DND-41 (cell line): ENCODE data around the gene ANKS1A.

ENCODE experiments used
- CTCF ChIP-seq: IDR thresholded peaks from 2 replicates; pipeline ENCODE4 v1.5.1; 2012; ENCODE audit warnings: borderline replicate concordance, low read length, moderate library complexity, mild to moderate bottlenecking; ENCODE audit not compliant: poor library complexity, severe bottlenecking; ENCODE audit errors: extremely low read depth
- EZH2 ChIP-seq: IDR thresholded peaks from 3 replicates; pipeline ENCODE4 v1.6.1; 2012; ENCODE audit warnings: borderline replicate concordance, low read depth, mild to moderate bottlenecking, moderate library complexity, low read length, inconsistent platforms; ENCODE audit not compliant: severe bottlenecking

- no peak for TF ChIP-seq CTCF
- no peak for TF ChIP-seq EZH2
Measured at GRCh38 chr6:35042031-35042815, 153.2 kb downstream of the ANKS1A start.
